HCT116 (cell line): ENCODE data around the gene CDCA4. TPM values are rescaled to one million over a fixed set of nuclear protein-coding genes. Genes with fewer than 3 reads are reported as not detected.

Experiments used
- ATAC-seq: fragments of 200-7000 bp; cut with Tn5 transposase; 2 replicates; pipeline ENCODE4 v1.9.1; 2020; ENCODE audit warnings: mild to moderate bottlenecking, moderate library complexity
- BruUV-seq: library from RNA; stranded (reverse); fragments of 400-500 nt; replicated peaks from 2 replicates; lab custom pipeline; 2021; lab: Mats Ljungman, UMichigan
- CTCF ChIA-PET: fragments of 300-600 bp; sonication (Branson Sonifier 250); formaldehyde crosslinking; loops from one replicate; lab custom pipeline; 2021; ENCODE audit warnings: antibody characterized with exemption; lab: Charles Lee
- POLR2A ChIA-PET: fragments of 300-600, 350-600 bp; sonication (Branson Sonifier 250); formaldehyde crosslinking; loops from one replicate; lab custom pipeline; 2021; ENCODE audit warnings: antibody characterized with exemption; lab: Charles Lee
- RAD21 ChIA-PET, 2 experiments: fragments of 300-600 bp; sonication (Branson Sonifier 250); formaldehyde crosslinking; loops; one replicate each; lab custom pipeline; 2023; ENCODE audit warnings: low total read pairs in 2 of 2; ENCODE audit not compliant: uncharacterized antibody in 2 of 2, unreplicated experiment in 2 of 2, low non-redundant PET in 1 of 2; lab: Charles Lee
- DNase-seq: peaks from one replicate; pipeline ENCODE4 v3.0.0-alpha.2; 2010; ENCODE audit warnings: low read depth, low spot score
- H2AFZ ChIP-seq: fragments of 200-600 bp; shearing (Covaris generic), sonication (generic); 2 replicates; pipeline ENCODE4 v1.6.1; 2017; ENCODE audit warnings: low read depth, mixed run types, mixed read lengths, antibody characterized with exemption, low read length; ENCODE audit not compliant: poor library complexity, severe bottlenecking
- H3K27ac ChIP-seq: 2 replicates; pipeline ENCODE4 v1.5.1; 2012; ENCODE audit warnings: low read depth, low read length
- H3K27me3 ChIP-seq: fragments of 200-600 bp; sonication (generic); 2 replicates; pipeline ENCODE4 v1.6.1; 2016; ENCODE audit warnings: mixed run types, low read length, mixed read lengths; ENCODE audit not compliant: insufficient read depth
- H3K36me3 ChIP-seq, 2 experiments: fragments of 200-500 bp in 1 of 2; fragments of 200-600 bp in 1 of 2; sonication (Bioruptor generic) in 1 of 2; sonication (generic) in 1 of 2; 2 replicates each; pipeline versions ENCODE4 v1.5.1 to v1.6.1; 2014 to 2016; ENCODE audit warnings: low read length in 2 of 2, inconsistent platforms in 1 of 2, mixed read lengths in 1 of 2, mixed run types in 1 of 2; ENCODE audit not compliant: insufficient read depth in 2 of 2, control insufficient read depth in 1 of 2
- H3K4me1 ChIP-seq, 2 experiments: fragments of 200-600 bp in 1 of 2; sonication (generic) in 1 of 2; 2 replicates each; pipeline versions ENCODE4 v1.5.1 to v1.6.1; 2012 to 2017; ENCODE audit warnings: low read length in 2 of 2, inconsistent platforms in 1 of 2, mild to moderate bottlenecking in 1 of 2, mixed read lengths in 1 of 2, mixed run types in 1 of 2, moderate library complexity in 1 of 2; ENCODE audit not compliant: insufficient read depth in 2 of 2, control insufficient read depth in 1 of 2
- H3K4me2 ChIP-seq: fragments of 200-600 bp; sonication (generic); 2 replicates; pipeline ENCODE4 v1.6.1; 2017; ENCODE audit warnings: mixed run types, low read length, mixed read lengths
- H3K4me3 ChIP-seq, 2 experiments: fragments of 200-600 bp in 1 of 2; sonication (generic) in 1 of 2; replicated peaks in 1 of 2; 2 replicates each; pipeline ENCODE4 v1.5.1; 2011 to 2016; ENCODE audit warnings: low read length in 2 of 2, control low read depth in 1 of 2, low read depth in 1 of 2, mild to moderate bottlenecking in 1 of 2, mixed read lengths in 1 of 2, mixed run types in 1 of 2
- H3K79me2 ChIP-seq: fragments of 200-600 bp; sonication (generic); 2 replicates; pipeline ENCODE4 v1.6.1; 2017; ENCODE audit warnings: mild to moderate bottlenecking, mixed run types, low read length, moderate library complexity, mixed read lengths; ENCODE audit not compliant: insufficient read depth
- H3K9ac ChIP-seq: fragments of 200-600 bp; sonication (generic); 2 replicates; pipeline ENCODE4 v1.6.1; 2016; ENCODE audit warnings: low read length, mixed read lengths
- H3K9me2 ChIP-seq: fragments of 200-600 bp; sonication (generic), shearing (Covaris generic); 2 replicates; pipeline ENCODE4 v1.6.1; 2017; ENCODE audit warnings: mixed run types, mild to moderate bottlenecking, moderate library complexity; ENCODE audit not compliant: insufficient read depth
- H3K9me3 ChIP-seq, 2 experiments: fragments of 200-500 bp in 1 of 2; fragments of 200-600 bp in 1 of 2; sonication (Bioruptor generic) in 1 of 2; sonication (generic) in 1 of 2; 2 replicates each; pipeline ENCODE4 v1.6.1; 2014 to 2017; ENCODE audit warnings: low read length in 2 of 2, mixed read lengths in 2 of 2, inconsistent platforms in 1 of 2, low read depth in 1 of 2, mild to moderate bottlenecking in 1 of 2, mixed run types in 1 of 2, moderate library complexity in 1 of 2; ENCODE audit not compliant: control insufficient read depth in 1 of 2, insufficient read depth in 1 of 2
- H4K20me1 ChIP-seq: fragments of 200-600 bp; sonication (generic), shearing (Covaris generic); 2 replicates; pipeline ENCODE4 v1.6.1; 2017; ENCODE audit warnings: mixed run types, mild to moderate bottlenecking, moderate library complexity; ENCODE audit not compliant: insufficient read depth
- CBX3 ChIP-seq: IDR thresholded peaks from 2 replicates; pipeline ENCODE4 v1.6.1; 2012; ENCODE audit warnings: low read depth
- EZH2 ChIP-seq: fragments of 200-600 bp; sonication (generic); IDR thresholded peaks from 2 replicates; pipeline ENCODE4 v1.6.1; 2017; ENCODE audit warnings: antibody characterized with exemption, mixed run types
- EZH2phosphoT487 ChIP-seq: fragments of 200-600 bp; IDR thresholded peaks from 2 replicates; pipeline ENCODE4 v1.6.1; 2018; ENCODE audit warnings: antibody characterized with exemption, borderline replicate concordance
- FOSL1 ChIP-seq: IDR thresholded peaks from 2 replicates; pipeline ENCODE4 v1.6.1; 2012; ENCODE audit warnings: low read depth
- JUND ChIP-seq: IDR thresholded peaks from 2 replicates; pipeline ENCODE4 v1.6.1; 2012
- POLR2AphosphoS5 ChIP-seq: IDR thresholded peaks from 2 replicates; pipeline ENCODE4 v1.6.1; 2011; ENCODE audit warnings: mild to moderate bottlenecking, low read depth, low read length, moderate library complexity
- RAD21 ChIP-seq: IDR thresholded peaks from 2 replicates; pipeline ENCODE4 v1.6.1; 2012; ENCODE audit warnings: low read depth, mild to moderate bottlenecking
- TCF7L2 ChIP-seq: IDR thresholded peaks from 2 replicates; pipeline ENCODE4 v1.7.0; 2011; ENCODE audit warnings: borderline replicate concordance, inconsistent platforms; ENCODE audit not compliant: insufficient read depth, insufficient read length; ENCODE audit errors: extremely low read depth
- YY1 ChIP-seq: IDR thresholded peaks from 2 replicates; pipeline ENCODE4 v1.6.1; 2011; ENCODE audit warnings: low read length, low read depth, moderate library complexity, mild to moderate bottlenecking; ENCODE audit not compliant: insufficient replicate concordance; ENCODE audit errors: extremely low read depth
- ZFX ChIP-seq: fragments of 450-650 bp; IDR thresholded peaks from 2 replicates; pipeline ENCODE4 v1.6.1; 2017
- ZNF274 ChIP-seq: fragments of 200-500 bp; sonication (Bioruptor generic); IDR thresholded peaks from 2 replicates; pipeline ENCODE4 v1.6.1; 2014; ENCODE audit warnings: mild to moderate bottlenecking, low read depth, low read length, inconsistent platforms
- intact Hi-C: fragments of 100-400 bp; cut with micrococcal nuclease; formaldehyde crosslinking; loops from 2 replicates; pipeline ENCODE4 v1.10.0; 2022
- total RNA-seq: library from RNA; stranded (reverse); gene quantifications from one replicate; pipeline ENCODE4 v1.2.1, GENCODE V29; 2021; ENCODE audit not compliant: unreplicated experiment
- TF ChIP-seq, protein P1 (sequence below): IDR thresholded peaks from 2 replicates; pipeline ENCODE4 v1.6.1; 2012; ENCODE audit warnings: low read depth
- TF ChIP-seq, protein P2 (sequence below): IDR thresholded peaks from 2 replicates; pipeline ENCODE4 v1.6.1; 2012

Gene CDCA4
- total RNA-seq, 1 experiment from 2014 or later: 62.4 TPM

GRCh38 chr14:105005929-105006830 is 14.7 kb downstream of the CDCA4 start:
- no peaks in the 10 kb centered on the region for H3K4me1 ChIP-seq
- H3K9me3 ChIP-seq: no peaks in the 10 kb centered on the region
- H3K4me3 ChIP-seq: no peak overlapping the region
- H3K4me2 ChIP-seq: no peak overlapping the region
- DNase-seq (no peak), ATAC-seq (peak; percentile 41)
- H3K36me3 ChIP-seq: peaks cover 19 to 25% of the 10 kb centered on the region in 2 experiments
- no peak overlapping the region for H3K9ac ChIP-seq
- RAD21 ChIA-PET: no interaction called here
- CTCF ChIA-PET: no interaction called here
- no peak for TF ChIP-seq JUND
- no peak for TF ChIP-seq CBX3
- TF ChIP-seq FOSL1: no peak
- no peak for TF ChIP-seq YY1
- no peak for TF ChIP-seq EZH2
- TF ChIP-seq, protein P1, sequence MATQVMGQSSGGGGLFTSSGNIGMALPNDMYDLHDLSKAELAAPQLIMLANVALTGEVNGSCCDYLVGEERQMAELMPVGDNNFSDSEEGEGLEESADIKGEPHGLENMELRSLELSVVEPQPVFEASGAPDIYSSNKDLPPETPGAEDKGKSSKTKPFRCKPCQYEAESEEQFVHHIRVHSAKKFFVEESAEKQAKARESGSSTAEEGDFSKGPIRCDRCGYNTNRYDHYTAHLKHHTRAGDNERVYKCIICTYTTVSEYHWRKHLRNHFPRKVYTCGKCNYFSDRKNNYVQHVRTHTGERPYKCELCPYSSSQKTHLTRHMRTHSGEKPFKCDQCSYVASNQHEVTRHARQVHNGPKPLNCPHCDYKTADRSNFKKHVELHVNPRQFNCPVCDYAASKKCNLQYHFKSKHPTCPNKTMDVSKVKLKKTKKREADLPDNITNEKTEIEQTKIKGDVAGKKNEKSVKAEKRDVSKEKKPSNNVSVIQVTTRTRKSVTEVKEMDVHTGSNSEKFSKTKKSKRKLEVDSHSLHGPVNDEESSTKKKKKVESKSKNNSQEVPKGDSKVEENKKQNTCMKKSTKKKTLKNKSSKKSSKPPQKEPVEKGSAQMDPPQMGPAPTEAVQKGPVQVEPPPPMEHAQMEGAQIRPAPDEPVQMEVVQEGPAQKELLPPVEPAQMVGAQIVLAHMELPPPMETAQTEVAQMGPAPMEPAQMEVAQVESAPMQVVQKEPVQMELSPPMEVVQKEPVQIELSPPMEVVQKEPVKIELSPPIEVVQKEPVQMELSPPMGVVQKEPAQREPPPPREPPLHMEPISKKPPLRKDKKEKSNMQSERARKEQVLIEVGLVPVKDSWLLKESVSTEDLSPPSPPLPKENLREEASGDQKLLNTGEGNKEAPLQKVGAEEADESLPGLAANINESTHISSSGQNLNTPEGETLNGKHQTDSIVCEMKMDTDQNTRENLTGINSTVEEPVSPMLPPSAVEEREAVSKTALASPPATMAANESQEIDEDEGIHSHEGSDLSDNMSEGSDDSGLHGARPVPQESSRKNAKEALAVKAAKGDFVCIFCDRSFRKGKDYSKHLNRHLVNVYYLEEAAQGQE: no peak
- TF ChIP-seq, protein P2, sequence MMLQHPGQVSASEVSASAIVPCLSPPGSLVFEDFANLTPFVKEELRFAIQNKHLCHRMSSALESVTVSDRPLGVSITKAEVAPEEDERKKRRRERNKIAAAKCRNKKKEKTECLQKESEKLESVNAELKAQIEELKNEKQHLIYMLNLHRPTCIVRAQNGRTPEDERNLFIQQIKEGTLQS: no peak
- no peak for TF ChIP-seq ZNF274
- no peak for TF ChIP-seq RAD21
- TF ChIP-seq EZH2phosphoT487: no peak
- TF ChIP-seq ZFX: no peak
- no peak for TF ChIP-seq POLR2AphosphoS5
- no peak for TF ChIP-seq TCF7L2
- H3K79me2 ChIP-seq: peaks cover 28% of the 10 kb centered on the region
- no peak overlapping the region for H3K27ac ChIP-seq
- no TSS peak for BruUV-seq
- H2AFZ ChIP-seq: no peak overlapping the region
- POLR2A ChIA-PET: no interaction called here
- H3K9me2 ChIP-seq: no peaks in the 10 kb centered on the region
- H4K20me1 ChIP-seq: peaks cover 11% of the 10 kb centered on the region; the same call in 1 of the 2 replicates
- no peaks in the 10 kb centered on the region for H3K27me3 ChIP-seq
- intact Hi-C loops: no loop called here
